GM04504 (cell line): ENCODE data around the gene GJB4.

ENCODE experiments used
- DNase-seq: peaks from one replicate; pipeline ENCODE4 v3.0.0-alpha.2; 2012; ENCODE audit warnings: low read depth

The GJB4 gene

DNA sequence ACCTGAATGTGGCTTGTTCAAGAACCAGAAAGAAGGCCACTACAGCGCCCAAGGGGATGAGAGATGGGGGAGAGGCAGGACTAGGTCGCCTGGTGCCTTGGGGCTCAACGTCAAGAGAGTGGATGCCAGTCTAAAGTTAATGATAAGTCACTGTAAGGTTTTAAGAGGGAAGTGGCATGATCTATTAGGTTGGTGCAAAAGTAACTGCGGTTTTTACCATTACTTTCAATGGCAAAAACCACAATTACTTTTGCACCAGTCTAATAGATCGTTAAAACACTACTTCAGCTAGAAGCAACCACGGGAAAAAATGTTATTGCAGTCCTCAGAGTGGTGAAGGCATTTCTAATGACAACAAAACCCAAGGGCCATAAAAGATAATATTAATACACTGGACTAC, 18.8 kb downstream of the GJB4 start:
- no peak for DNase-seq

DNA sequence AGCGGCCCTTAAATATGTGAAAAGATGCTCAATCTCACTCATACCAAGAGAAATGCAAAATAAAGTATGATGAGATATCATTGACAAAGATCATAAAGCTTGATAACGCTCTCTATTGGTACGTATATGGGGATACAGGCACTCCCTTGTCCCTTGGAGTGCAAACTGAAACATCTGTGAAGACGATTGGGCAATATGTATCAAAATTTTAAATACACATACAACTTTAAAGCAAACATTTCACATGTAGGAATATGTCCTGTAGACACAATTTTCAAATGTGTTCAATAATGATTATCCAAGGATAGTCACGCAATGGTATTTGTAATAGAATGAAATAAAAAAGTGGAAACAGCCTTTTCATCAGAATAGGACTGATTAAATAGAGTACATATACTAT, 19.5 kb downstream of the GJB4 start:
- DNase-seq, result no peak

DNA sequence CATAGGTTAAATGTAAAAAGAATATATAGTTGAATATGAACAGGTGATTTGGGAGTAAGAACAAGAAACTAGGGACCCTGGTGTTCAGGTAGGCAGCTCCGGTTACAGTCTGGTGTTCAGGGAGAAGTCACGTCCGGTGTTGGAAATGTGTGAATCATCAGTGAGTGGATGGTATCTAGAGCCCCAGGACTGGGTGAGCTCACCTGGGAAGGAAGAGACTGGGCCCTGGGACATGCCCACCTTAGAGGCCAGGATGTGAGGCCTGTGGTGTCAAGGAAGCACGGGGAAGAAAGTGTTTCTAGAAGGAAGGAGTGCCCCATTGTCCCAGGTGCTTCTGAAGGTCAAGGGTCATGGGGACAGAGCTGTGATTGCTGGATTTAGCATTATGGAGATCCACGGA, 20.0 kb downstream of the GJB4 start:
- no peak for DNase-seq

DNA sequence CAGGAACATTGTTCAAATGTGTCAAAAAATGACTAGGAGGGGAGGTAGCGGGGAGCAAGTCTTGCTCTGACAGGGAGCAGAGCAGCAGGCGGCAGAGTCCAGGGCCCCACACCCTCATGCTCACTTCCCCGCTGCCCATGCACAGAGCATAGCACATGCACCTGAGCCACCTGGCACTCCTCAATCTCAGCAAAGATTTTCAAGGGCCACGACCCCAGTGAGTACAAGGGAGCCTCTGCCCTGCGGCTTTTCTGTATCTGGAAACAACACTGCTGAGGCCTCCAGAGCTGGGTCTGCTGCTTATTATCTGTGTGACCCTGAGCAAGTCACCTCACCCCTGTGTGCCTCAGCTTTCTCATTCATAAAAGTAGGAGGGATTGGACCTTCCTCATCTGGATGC, 20.4 kb downstream of the GJB4 start:
- no peak for DNase-seq

DNA sequence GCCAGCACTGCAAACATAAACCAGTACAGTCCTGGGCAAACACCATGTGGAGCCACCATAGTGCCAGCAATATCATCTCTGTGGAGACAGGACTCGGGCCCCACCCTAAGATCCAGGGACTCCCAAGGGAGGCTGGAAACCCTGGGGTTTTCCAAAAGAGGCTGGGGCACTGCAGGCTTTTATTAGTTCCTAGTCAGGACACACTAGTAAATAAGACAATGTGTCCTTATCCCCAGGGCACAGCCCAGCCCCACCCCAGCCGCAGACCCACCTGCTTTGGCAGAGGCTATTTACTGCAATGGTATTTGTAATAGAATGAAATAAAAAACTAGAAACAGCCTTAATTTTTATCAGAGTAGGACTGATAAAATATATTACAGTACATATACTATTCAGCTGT, 21.0 kb downstream of the GJB4 start:
- no peak for DNase-seq

DNA sequence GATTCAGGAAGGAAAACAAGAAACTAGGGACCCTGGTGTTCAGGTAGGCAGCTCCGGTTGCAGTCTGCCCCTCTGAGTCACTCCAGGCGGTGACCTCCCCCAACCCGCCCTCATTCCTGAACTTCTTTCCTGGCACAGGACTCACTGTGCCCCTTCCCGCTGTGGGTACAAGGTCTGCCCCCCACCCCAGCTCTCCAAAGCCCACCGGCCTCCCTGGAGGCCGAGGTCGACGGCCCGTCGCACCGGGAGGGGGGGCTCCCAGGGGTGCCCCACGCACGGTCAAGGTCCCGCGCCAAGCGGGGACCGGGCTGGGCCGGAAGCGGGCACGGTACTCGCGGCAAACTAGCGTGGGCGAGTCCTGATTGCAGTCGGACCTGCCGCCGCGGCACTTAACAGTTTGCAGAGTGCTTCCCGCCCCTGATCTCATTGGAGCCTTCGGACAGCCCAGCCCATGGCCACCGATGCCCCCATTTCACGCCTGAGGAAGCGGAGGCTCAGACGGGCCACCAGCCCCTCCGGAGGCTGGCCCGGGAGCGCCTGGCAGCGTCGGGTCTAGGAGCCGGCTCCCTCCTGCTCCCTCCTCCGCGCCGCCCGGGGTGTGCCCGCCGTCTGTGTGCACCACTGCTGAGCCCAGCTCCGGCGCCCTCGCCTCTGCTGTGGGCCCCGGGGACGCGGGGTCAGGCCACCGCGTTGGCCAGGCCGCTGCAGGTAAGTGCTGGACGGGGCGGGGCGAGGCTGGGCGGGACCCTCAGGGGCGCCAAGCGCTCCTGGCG, 21.7 kb downstream of the GJB4 start, which contains the start of gene GJB3:
GJB3 (plus strand) TSS at position 144 of the 773 bp plus-strand sequence. CDS start 3,549 bp downstream, outside the sequence.
- DNase-seq, result no peak

DNA sequence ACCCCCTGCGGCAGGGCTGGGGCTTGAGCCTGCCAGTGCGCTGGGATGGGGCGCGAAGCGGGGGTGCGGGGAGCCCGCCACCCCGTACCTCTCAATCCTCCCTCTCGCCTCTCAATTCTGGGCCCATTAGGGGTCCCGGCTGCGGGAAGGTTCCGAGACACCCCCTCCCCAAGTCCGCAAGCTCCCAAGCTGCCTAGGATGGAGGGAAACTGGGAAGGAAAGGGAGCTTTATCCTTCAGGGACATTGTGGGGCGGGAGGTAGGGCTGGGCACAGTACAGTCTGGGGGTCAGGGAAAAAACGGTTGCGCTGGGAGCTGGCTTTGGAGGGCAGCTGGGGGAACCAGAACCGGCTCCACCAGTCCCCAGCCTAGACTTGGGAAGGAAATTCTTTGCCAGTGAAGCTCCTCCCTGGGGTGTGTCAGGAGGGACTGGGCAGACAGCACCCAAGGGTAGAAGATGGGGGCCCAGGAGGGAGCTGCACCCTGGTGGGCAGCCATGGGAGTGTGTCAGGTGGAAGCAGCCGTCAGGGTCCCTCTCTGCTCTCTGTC, 22.4 kb downstream of the GJB4 start:
- no peak for DNase-seq

DNA sequence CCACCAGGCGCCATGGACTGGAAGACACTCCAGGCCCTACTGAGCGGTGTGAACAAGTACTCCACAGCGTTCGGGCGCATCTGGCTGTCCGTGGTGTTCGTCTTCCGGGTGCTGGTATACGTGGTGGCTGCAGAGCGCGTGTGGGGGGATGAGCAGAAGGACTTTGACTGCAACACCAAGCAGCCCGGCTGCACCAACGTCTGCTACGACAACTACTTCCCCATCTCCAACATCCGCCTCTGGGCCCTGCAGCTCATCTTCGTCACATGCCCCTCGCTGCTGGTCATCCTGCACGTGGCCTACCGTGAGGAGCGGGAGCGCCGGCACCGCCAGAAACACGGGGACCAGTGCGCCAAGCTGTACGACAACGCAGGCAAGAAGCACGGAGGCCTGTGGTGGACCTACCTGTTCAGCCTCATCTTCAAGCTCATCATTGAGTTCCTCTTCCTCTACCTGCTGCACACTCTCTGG, 25.2 kb downstream of the GJB4 start:
- no peak for DNase-seq

DNA sequence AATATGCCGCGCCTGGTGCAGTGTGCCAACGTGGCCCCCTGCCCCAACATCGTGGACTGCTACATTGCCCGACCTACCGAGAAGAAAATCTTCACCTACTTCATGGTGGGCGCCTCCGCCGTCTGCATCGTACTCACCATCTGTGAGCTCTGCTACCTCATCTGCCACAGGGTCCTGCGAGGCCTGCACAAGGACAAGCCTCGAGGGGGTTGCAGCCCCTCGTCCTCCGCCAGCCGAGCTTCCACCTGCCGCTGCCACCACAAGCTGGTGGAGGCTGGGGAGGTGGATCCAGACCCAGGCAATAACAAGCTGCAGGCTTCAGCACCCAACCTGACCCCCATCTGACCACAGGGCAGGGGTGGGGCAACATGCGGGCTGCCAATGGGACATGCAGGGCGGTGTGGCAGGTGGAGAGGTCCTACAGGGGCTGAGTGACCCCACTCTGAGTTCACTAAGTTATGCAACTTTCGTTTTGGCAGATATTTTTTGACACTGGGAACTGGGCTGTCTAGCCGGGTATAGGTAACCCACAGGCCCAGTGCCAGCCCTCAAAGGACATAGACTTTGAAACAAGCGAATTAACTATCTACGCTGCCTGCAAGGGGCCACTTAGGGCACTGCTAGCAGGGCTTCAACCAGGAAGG, 25.8 kb downstream of the GJB4 start:
- DNase-seq, result no peak

DNA sequence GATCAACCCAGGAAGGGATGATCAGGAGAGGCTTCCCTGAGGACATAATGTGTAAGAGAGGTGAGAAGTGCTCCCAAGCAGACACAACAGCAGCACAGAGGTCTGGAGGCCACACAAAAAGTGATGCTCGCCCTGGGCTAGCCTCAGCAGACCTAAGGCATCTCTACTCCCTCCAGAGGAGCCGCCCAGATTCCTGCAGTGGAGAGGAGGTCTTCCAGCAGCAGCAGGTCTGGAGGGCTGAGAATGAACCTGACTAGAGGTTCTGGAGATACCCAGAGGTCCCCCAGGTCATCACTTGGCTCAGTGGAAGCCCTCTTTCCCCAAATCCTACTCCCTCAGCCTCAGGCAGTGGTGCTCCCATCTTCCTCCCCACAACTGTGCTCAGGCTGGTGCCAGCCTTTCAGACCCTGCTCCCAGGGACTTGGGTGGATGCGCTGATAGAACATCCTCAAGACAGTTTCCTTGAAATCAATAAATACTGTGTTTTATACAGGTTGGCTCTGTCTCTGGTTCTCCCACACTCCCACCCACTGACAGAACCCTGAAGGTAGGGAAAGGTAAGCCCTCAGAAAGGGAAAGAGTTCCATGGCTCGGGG, 26.4 kb downstream of the GJB4 start:
- no peak for DNase-seq

DNA sequence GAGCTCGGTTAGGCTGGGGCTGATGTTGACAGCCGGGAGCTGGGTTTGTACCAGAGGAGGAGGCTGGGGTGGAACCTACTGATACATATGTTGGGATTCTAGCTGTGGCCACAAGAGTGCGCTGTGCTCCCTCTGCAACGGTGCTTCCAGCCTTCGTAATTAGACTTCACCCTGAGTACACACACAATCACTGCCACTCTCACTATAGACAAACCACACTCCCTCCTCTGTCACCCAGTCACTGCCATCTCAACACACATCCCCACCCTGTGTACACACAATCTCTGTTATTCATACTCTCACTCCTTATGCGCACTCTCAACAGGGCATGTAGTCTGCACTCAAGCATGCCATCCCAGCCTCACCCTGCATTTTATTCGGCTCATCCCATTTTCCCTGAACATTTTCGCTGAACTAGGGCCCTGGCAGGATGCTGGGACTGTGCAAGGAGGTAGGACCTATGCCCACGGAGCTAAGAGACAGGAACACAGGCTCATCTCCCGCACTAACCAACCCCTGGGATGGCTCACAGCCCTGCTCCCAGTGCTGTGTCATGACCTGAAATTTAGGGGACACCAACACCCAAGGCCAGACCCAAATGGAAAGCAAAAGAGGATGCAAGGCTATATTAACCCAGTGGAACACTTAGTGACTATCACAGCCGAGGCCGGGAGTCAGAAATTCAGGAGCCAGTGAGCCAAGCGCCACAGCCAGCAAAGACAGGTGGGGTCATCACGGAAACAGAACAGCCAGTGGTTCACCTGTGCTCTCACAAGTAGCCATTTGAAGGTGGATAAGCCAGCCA, 27.2 kb downstream of the GJB4 start:
- peak; percentile 42 for DNase-seq

DNA sequence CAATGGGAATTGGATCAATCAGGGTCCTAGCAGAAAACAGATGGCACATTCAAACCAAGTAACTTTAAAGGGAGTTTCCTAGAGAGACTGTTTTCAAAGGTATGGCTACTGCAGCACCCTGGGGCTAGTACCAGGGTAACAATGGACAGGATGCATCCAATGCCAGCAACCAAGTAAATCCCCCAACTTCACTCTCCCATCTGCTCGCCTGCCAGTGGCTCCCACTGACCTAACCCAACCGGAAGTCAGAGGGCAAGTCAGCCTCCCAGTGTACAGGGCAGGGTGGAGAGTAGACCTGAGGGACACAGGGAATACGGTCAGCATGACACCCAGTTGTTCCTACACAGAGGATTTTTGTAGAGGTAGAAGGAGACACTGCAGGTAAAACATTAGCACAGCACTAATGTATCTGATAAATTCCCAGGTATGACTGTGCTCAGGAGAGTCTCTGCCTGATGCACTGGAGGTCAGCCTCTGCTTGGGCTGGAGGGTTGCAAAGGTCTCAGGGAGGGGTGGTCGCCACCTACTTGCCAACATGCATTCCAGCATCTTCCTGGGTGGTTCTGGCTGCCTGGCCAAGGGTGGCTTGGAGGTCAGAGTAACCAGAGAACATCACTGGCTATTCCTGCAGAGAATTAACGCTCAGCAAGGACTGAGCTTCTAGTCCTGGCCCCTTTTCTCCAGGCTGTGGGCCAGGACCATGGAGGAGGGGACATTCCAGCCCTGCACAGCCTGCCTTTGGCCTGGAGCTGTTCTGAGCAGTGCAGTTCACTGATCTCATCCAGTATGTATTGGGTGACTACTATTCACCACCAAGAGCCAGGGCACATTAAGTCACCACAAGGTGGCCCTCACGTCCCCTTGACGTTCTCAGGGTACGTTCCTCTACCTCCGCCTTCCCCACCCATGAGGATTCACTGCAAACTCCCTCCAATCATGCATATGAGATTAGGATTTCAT, 28.2 kb downstream of the GJB4 start:
- no peak for DNase-seq

DNA sequence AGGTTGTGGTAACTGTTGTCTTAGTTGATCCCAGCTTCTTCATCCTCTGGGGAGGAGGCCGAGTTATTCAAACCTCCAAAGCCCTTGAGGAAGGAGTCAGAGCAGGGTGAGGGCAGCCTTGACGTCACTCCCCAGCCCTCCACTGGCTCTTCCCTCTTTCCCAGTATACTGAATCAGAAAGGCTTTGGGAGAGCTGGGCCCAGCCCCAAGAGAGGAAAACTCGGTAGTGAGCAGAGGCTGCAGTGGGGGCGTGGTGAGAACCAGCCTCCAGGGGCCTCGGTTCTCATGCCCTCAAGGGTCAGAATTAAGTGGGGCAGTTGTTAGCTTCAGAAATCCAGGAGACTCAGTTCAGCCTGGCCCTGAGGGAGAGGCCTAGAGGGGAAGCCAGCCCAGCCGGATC, 31.4 kb downstream of the GJB4 start:
- no peak for DNase-seq

DNA sequence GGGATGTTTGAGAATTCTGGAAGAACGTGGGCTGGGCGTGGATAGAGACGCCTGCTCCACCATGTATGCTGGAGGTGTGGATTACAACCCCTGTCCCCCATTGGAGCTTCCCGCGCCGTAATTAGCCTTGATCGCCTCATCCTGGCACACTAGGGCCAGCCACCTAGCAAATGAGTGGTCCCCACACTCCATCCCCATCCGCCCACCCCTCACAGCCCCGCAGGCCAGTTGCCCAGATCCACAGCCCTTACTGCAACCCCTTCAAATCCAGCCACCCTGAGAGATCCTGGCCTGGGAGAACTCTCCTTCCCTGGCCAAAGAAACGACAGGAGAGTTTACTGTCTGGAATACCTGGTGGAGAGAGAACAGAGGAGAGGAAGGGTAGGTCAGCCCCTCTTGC, 32.9 kb downstream of the GJB4 start:
- DNase-seq, result no peak

DNA sequence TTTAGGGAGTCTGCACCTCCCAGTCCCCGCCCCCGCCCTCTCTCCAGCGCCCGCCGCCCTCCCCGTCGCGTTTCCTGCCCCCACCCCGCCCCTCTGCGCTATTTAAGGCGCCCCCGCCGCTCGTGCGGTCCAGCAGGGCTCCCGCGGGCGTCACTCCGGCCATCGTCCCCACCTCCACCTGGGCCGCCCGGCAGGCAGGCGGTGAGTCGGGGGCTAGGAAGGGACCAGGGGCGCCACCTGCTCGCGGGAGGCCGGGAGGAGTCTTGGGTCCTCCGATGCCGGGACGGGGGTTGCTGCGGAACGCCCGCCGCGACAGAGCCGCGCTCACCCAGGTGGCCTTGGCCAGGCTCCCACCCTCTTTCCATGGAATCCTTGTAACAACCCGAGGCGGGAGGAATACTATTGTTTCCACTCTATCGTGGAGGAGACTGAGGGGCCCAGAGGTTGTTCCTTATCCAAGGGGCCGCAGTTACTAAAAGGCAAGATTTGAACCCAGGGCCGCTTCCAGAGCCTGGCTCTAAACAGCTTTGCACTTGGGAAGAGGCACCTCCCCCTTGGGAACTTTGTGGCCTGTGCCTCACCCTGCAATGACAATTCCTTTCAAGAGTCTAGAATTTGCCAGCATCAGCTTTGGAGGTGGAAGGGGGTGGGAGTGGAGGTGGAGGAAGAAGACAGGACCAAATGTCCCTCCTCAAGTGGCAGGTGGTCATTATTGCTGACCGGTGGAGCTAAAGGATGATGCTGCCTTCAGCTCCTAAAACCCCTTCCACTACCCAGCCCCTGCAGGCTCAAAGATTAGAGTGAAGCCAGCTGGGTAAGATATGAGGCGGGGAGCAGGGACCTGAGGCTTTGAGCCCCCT, 33.6 kb downstream of the GJB4 start, which contains the start of gene GJA4:
GJA4 (plus strand) TSS at position 132 of the 860 bp plus-strand sequence. CDS start 1,215 bp downstream, outside the sequence.
- DNase-seq, result no peak

DNA sequence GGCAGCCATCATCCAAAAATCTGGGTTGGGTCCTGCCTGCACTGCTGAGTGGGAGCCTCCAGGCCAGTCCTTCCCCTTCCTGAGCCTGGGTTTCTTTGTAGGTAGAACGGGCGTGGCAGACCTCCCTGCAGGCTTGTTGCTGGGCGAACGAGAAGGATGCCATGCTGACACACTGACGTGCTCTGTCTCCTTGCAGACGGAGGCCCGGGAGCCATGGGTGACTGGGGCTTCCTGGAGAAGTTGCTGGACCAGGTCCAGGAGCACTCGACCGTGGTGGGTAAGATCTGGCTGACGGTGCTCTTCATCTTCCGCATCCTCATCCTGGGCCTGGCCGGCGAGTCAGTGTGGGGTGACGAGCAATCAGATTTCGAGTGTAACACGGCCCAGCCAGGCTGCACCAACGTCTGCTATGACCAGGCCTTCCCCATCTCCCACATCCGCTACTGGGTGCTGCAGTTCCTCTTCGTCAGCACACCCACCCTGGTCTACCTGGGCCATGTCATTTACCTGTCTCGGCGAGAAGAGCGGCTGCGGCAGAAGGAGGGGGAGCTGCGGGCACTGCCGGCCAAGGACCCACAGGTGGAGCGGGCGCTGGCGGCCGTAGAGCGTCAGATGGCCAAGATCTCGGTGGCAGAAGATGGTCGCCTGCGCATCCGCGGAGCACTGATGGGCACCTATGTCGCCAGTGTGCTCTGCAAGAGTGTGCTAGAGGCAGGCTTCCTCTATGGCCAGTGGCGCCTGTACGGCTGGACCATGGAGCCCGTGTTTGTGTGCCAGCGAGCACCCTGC, 34.7 kb downstream of the GJB4 start:
- DNase-seq, result no peak

DNA sequence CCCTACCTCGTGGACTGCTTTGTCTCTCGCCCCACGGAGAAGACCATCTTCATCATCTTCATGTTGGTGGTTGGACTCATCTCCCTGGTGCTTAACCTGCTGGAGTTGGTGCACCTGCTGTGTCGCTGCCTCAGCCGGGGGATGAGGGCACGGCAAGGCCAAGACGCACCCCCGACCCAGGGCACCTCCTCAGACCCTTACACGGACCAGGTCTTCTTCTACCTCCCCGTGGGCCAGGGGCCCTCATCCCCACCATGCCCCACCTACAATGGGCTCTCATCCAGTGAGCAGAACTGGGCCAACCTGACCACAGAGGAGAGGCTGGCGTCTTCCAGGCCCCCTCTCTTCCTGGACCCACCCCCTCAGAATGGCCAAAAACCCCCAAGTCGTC, 35.2 kb downstream of the GJB4 start:
- no peak for DNase-seq

DNA sequence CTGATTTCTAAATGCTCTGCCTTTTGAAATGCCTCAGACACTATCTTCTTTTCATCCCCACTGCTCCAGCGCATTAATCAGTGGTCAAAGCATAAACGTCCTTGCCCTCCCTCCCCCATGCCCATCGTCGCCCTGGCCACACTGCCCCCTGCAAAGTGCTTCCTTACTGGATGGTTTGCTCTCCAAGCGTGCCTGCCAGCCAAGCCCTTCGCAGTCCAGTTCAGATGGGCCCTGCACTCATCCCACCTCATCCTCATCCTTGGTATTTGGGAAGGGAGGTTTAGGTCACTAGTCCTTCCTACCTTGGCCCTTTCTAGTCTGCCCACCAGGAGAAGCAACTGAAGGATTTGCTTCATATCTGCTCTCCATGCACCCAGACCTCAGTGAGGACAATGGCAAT, 36.4 kb downstream of the GJB4 start:
- no peak for DNase-seq

DNA sequence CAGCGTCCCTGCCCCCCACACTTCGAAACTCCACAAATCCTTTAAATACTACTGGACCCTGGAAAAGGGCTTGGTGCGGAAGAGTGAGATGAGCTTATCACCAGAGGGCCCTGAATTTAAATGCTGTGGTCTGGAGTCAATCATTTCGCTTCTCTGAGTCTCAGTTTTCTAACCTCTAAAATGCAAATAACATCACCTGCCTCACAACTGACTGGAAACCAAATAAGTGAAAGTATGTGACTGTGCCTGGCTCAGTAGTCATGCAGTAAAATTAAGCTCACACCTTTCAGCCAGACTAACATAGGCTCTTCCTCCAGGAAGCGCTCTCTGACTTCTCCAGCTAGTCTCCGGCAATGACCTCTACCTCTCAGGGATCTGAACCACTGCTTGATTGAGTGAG, 37.5 kb downstream of the GJB4 start:
- no peak for DNase-seq
